Neural crest cell (in vitro differentiated cells): ENCODE measurements around the gene ZFYVE9. TPM values are rescaled to one million over a fixed set of nuclear protein-coding genes. Genes with fewer than 3 reads are reported as not detected.
A peak's percentile ranks its signal among the peaks of the same experiment; 100 is the strongest.

Source experiments
- DNase-seq: peaks from one replicate; pipeline ENCODE4 v3.0.0; 2021; ENCODE audit warnings: low read depth, mixed read lengths, low spot score
- H3K27ac Mint-ChIP-seq: one replicate; pipeline ENCODE4 v1.8.0; 2021; ENCODE audit warnings: mild to moderate bottlenecking, mixed read lengths; ENCODE audit not compliant: unreplicated experiment
- H3K27me3 Mint-ChIP-seq: 2 replicates; pipeline ENCODE4 v1.8.0; 2021; ENCODE audit warnings: low read depth, mild to moderate bottlenecking, mixed read lengths
- H3K36me3 Mint-ChIP-seq: 2 replicates; pipeline ENCODE4 v1.8.0; 2021; ENCODE audit warnings: low read depth, mild to moderate bottlenecking, mixed read lengths
- H3K4me1 Mint-ChIP-seq: 2 replicates; pipeline ENCODE4 v1.8.0; 2021; ENCODE audit warnings: mixed read lengths
- H3K4me3 Mint-ChIP-seq: one replicate; pipeline ENCODE4 v1.8.0; 2021; ENCODE audit warnings: mild to moderate bottlenecking, mixed read lengths
- H3K9me3 Mint-ChIP-seq: 2 replicates; pipeline ENCODE4 v1.8.0; 2021; ENCODE audit warnings: mixed read lengths
- CTCF ChIP-seq: fragments of 200-600 bp; sonication (generic); conservative IDR thresholded peaks from 2 replicates; pipeline ENCODE4 v1.5.0; 2021; ENCODE audit warnings: antibody characterized with exemption, mild to moderate bottlenecking
- total RNA-seq: library from RNA; stranded (reverse); gene quantifications from 2 replicates; pipeline ENCODE4 v1.2.1, GENCODE V29; 2021

Gene ZFYVE9
- total RNA-seq, 1 donor from 2014 or later = 29.7 TPM

GRCh38 chr1:52306227-52307006, 164.5 kb downstream of the ZFYVE9 start:
- H3K27me3 Mint-ChIP-seq = no peaks in the 10 kb centered on the region
- no peaks in the 10 kb centered on the region for H3K9me3 Mint-ChIP-seq
- H3K4me1 Mint-ChIP-seq = no peaks in the 10 kb centered on the region
- no peak for TF ChIP-seq CTCF
- DNase-seq = no peak
- no peak overlapping the region for H3K4me3 Mint-ChIP-seq
- H3K36me3 Mint-ChIP-seq = no peaks in the 10 kb centered on the region
- peak overlapping the region; percentile 27 for H3K27ac Mint-ChIP-seq

GRCh38 chr1:52321061-52321460, 179.2 kb downstream of the ZFYVE9 start:
- Mint-ChIP-seq H3K9me3 (no peaks in the 10 kb centered on the region), H3K36me3 (peaks cover 2% of the 10 kb centered on the region), H3K4me1 (no peaks in the 10 kb centered on the region), H3K27ac (no peak overlapping the region), H3K27me3 (no peaks in the 10 kb centered on the region), H3K4me3 (no peak overlapping the region)
- no peak for DNase-seq
- TF ChIP-seq CTCF = no peak

GRCh38 chr1:52323731-52324130, 181.8 kb downstream of the ZFYVE9 start:
- H3K27ac Mint-ChIP-seq = no peak overlapping the region
- H3K27me3 Mint-ChIP-seq = no peaks in the 10 kb centered on the region
- no peak for TF ChIP-seq CTCF
- peaks cover 2% of the 10 kb centered on the region for H3K36me3 Mint-ChIP-seq
- H3K4me1 Mint-ChIP-seq = no peaks in the 10 kb centered on the region
- no peaks in the 10 kb centered on the region for H3K9me3 Mint-ChIP-seq
- H3K4me3 Mint-ChIP-seq = no peak overlapping the region
- DNase-seq = no peak

DNA sequence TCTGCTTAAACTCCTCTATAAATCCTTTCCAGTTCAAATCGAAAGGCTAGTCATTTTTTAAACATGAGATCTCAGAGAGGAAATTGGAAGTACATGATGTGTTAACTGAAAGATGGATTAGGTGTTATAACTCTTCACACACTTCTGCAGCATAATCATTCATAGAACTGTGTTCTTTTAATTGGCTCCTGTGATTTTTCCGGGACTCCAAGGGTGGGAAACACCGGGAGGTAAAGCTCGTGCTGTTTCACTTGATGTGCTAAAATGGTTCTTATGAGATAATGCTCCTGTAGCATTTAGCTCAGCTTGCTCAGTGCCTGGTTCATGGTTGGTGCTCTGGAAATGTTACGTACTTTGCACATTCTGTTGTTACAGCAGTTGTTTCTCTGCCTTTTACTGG, 183.9 kb downstream of the ZFYVE9 start:
- no peak for DNase-seq
- TF ChIP-seq CTCF = no peak

GRCh38 chr1:52328615-52329014, 186.7 kb downstream of the ZFYVE9 start:
- H3K4me3 Mint-ChIP-seq = no peak overlapping the region
- H3K27ac Mint-ChIP-seq = no peak overlapping the region
- no peaks in the 10 kb centered on the region for H3K27me3 Mint-ChIP-seq
- H3K4me1 Mint-ChIP-seq = no peaks in the 10 kb centered on the region
- H3K9me3 Mint-ChIP-seq = no peaks in the 10 kb centered on the region
- H3K36me3 Mint-ChIP-seq = no peaks in the 10 kb centered on the region
- no peak for DNase-seq
- no peak for TF ChIP-seq CTCF

More for the DNA sequence above, 183.9 kb downstream of the ZFYVE9 start:
- H3K4me1 Mint-ChIP-seq = no peaks in the 10 kb centered on the region
- H3K9me3 Mint-ChIP-seq = no peaks in the 10 kb centered on the region
- no peak overlapping the region for H3K4me3 Mint-ChIP-seq
- no peaks in the 10 kb centered on the region for H3K27me3 Mint-ChIP-seq
- no peak overlapping the region for H3K27ac Mint-ChIP-seq
- H3K36me3 Mint-ChIP-seq = peaks cover 2% of the 10 kb centered on the region
